Vagina (tissue), 2 donors: ENCODE results near the gene H3-3A.

ENCODE experiments used
- POLR2AphosphoS5 ChIP-seq, 2 donors: sonication (generic); formaldehyde crosslinking; IDR thresholded peaks; one replicate each; pipeline ENCODE4 v1.9.0; 2017; ENCODE audit warnings: antibody characterized with exemption in 2 of 2, mild to moderate bottlenecking in 2 of 2, low read depth in 1 of 2; ENCODE audit not compliant: insufficient read depth in 1 of 2
- TF ChIP-seq, protein P1 (sequence below), 3 experiments: fragments of 450-650 bp in 2 of 3; fragments of 200-600 bp in 1 of 3; sonication (generic) in 1 of 3; IDR thresholded peaks; one replicate each; pipeline ENCODE4 v1.5.1; 2017 to 2019; ENCODE audit warnings: antibody characterized with exemption in 3 of 3, mild to moderate bottlenecking in 2 of 3, moderate library complexity in 2 of 3

DNA sequence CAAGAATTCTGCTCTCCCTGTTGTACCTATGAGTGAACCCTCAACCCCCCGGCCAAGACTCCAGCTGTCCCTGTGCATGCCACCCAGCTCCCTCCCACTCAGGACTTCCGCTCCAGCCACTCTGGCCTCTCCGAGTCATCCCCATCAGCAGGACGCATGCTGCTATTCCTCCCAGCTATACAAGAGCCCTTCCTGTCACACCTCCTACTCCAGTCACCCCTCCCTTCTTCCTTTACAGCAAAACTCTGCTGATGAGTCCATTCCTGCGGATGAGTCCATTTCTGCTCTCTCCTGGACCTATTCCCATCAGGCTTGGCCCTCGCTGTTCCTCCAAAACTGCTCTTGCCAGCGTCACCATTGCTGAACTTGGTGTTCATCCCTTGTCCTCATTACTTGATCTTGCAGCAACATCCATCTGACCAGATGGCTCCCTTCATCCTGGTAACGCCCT is 42.2 kb downstream of the H3-3A start:
- TF ChIP-seq POLR2AphosphoS5 (IDR thresholded peaks at IDR 0.05; ENCODE audit: insufficient read depth in 1 of 2, low read depth in 1 of 2), result no peak
- TF ChIP-seq, protein P1, sequence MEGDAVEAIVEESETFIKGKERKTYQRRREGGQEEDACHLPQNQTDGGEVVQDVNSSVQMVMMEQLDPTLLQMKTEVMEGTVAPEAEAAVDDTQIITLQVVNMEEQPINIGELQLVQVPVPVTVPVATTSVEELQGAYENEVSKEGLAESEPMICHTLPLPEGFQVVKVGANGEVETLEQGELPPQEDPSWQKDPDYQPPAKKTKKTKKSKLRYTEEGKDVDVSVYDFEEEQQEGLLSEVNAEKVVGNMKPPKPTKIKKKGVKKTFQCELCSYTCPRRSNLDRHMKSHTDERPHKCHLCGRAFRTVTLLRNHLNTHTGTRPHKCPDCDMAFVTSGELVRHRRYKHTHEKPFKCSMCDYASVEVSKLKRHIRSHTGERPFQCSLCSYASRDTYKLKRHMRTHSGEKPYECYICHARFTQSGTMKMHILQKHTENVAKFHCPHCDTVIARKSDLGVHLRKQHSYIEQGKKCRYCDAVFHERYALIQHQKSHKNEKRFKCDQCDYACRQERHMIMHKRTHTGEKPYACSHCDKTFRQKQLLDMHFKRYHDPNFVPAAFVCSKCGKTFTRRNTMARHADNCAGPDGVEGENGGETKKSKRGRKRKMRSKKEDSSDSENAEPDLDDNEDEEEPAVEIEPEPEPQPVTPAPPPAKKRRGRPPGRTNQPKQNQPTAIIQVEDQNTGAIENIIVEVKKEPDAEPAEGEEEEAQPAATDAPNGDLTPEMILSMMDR (IDR thresholded peaks at IDR 0.05), result no peak
